T-helper 2 cell (primary cell): Measurements from ENCODE around the gene MTHFD1L.

ENCODE experiments used
- DNase-seq, 5 experiments: peaks; one replicate each; pipeline versions ENCODE4 v3.0.0 to v3.0.0-alpha.2; 2012 to 2022

Gene MTHFD1L

DNA sequence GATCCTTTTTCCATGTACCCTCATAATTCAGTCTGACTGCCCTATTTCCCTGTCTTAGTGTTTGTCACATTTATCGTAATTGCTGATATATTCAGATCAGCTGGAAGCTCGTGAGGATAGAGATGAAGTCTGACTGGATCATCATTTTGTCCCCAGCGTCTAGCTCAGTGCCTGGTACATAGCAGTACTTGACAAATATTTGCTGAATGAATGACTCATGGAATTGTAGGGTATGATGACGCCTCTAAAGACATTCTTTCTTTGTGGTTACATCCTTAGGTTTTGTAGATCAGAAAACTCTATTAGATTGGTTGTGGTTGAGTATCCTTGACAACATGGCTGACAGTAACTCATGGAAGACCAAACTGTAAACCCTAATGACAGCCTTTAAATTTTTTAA lies 68.9 kb downstream of the MTHFD1L start:
- DNase-seq, result no peak

DNA sequence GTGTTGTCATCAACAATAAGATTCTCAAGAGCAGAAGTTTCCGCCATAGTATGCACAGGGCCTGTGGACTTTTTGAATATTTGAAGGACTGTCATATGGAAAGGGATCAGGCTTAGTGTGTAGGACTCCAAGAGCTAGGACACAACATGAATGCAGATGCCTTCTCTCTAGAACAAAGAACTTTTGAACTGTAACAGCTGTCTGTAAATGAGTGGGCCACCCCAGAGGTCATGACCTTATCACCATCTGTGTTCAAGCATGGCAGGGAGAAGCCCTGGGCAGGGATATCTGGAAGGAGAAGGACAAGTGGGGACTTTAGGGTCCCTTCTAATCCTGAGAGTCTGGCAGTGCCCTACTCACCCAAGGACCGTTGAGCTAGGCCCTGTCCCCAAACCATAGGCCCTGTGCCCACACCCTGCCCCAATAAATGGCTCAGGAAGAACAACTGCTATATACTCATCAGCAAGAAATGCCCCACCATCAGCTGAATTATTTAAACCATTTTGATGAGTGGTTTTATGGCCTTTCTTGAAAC lies 70.6 kb downstream of the MTHFD1L start:
- DNase-seq, result no peak

DNA sequence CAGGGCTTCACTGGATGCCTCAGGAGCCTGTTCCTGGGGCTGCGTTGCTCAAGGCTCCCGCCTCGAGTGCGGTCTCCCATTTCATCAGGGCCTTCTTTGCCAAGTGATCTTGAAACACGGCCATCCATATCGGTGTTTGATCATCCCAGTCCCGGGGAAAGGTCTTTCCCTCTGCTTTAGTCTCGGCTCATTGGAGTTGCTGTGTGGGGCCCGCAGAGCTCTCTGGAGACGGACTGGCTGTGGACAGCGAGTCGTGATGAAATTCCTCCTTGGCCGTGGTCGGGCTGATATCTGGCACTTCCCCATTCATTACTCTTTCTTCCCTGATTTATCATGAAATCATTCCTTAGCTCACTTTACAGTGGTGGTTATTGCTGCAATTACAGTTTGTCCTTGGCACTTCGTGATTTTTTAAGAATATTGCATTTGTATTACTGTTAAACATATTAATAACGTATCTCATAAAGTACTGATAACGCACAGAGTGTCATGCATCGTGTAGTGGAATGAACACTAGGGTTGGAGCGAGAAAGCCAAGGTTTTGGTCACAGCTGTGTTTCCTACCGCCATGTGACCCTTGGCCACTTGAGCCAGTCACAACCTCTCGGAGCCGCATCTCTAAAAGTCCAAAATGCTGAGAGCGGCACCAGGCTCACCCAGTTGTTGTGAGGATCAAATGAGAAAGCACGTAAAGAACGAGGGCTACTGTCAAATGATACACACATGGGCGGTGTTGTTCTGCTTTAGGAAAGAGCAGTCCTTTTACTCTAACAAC lies 71.8 kb downstream of the MTHFD1L start:
- no peak for DNase-seq

DNA sequence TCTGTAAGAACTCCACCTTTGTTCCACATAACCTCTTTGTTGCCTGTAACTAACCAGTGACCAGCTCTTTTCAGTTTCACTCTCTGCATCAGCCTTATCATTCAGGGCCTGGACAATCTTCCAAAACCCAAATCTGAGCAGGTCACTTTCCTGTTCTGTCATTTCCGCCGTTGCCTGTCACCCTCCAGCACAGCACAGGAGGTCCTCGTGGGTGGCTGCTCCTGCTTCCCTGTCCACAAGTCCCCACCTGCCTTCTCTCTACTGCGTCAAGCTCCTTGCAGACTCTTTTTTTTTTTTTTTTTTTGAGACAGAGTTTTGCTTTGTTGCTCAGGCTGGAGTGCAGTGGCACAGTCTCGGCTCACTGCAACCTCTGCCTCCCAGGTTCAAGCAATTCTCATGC lies 73.9 kb downstream of the MTHFD1L start:
- no peak for DNase-seq

DNA sequence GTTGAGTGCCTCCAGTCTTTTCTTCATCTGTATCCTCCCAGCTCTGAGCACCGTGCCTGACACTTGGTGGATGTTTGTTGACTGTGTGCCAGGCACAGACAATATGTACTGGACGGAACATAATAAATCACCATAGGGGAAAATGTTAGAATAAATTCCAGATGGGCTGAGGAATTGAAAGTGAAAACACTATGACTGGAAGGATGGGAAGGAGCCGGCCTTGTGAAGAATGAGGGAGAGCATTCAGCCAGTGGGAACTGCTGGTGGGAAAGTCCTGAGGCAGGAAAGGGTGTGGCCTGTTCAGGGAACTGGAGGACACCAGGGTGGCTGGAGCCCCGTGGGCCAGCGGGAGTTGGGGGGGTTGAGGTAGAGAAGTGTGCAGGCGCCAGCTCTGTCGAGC lies 75.4 kb downstream of the MTHFD1L start:
- no peak for DNase-seq

DNA sequence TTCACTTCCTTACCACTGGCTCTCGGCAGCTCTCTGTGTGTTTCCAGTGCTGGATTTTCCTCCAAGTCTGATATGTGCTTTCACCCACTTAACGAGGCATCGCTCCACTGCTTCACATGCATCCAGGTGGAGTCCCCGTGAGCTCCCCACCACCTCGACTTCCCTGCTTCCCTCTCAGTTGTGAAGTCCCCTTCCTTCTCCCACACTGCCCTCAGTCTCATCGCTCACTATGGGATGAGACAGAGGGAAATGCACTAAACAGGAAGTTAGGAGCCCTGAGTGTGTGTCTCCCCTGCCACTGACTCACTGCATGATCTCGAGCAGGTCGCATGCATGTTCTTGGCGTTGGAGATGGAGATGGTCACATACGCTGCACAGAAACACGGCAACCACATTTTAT lies 84.0 kb downstream of the MTHFD1L start:
- DNase-seq, result no peak

DNA sequence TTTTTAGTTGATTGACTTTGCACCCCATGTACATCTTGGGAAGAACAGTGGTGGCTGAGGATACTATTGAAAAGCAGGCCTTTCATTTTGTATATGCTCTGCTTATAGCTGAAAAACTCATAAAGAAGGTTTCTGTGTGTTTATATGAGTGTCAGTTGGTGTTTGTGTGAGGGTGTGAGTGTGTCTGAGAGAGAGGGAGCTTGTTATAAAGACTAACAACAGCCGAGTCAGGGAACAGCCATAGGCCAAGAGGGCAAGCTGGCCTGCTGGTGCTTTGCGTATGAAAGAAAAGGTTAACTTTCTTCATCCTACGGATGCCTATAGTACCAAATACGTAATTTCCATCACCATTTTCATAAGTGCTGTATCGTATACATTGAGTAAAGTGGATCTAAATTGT lies 88.3 kb downstream of the MTHFD1L start:
- DNase-seq, result no peak

DNA sequence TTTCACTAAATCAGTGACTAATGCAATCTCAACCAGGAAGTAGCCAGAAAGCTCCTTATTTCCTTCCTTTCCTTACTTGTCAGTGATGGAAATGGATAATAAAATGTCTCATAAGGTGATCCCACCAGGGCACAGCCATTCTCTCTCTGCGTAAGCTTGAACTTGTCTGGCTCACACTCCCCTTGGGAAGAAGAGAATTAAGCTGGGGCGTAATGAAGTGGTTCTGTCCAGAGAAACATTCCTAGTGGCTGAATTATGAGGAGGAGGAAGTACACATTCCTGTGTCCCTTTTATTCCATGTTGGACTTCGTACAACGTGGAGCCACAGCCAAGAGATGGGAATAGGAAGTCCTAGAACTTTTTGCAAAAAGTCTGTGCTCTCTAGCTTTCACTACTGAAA lies 93.7 kb downstream of the MTHFD1L start:
- no peak for DNase-seq

DNA sequence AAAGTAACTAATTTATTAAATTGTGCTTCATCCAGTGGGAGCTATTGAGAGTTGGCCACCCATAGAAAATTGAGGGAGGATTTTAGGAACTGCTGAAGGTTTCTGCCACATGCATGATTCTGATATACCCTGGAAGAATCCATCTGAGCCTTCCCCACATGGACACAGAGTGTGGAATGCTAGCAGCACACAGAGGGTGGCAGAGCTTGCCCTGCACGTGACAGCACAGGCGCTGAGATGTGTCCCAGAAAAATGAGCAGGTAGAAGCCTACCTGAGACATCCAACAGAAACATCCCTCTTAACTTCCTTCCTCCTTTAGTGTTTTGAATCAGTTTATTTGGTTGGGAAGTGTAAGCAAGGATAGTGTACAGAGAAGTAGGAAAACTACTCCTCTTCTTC lies 96.9 kb downstream of the MTHFD1L start:
- DNase-seq, result no peak

DNA sequence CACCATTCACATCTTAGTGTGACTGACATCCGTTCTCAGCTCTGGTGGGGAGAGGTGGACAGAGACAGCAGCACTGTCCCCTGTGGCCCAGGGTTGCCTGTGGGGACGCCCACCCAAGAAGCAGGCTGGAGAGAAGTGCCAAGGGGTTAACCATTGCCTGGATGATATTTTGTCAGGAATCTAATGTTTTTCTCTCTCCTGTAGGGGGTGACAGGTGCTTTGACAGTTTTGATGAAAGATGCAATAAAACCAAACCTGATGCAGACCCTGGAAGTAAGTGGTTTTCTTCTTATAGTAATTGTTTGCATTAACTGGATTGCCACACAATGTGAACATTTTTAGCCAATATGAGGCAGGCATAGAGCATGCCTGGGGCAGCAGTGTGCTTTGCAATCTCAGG lies 99.3 kb downstream of the MTHFD1L start:
- peak in 1 of 5 experiments; percentile 5 for DNase-seq

DNA sequence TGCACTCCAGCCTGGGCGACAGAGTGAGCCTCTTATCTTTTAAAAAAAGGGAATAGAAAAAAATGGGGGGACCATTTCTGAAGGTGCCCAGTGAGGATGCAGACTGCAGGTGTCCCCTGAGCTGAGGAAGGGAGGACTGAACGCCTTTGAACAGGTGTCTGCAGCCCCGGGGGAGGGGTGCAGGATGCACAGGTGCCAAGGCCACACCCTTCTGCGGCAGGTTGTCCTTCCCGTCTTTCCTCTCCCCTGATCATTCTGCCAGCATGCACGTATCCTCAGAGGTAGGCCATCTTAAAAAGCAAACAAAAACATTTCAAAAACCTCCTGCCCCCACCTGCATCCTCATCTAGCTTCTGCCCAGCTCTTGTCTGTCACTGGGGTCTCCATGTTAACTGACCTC lies 101.3 kb downstream of the MTHFD1L start:
- DNase-seq, result no peak

DNA sequence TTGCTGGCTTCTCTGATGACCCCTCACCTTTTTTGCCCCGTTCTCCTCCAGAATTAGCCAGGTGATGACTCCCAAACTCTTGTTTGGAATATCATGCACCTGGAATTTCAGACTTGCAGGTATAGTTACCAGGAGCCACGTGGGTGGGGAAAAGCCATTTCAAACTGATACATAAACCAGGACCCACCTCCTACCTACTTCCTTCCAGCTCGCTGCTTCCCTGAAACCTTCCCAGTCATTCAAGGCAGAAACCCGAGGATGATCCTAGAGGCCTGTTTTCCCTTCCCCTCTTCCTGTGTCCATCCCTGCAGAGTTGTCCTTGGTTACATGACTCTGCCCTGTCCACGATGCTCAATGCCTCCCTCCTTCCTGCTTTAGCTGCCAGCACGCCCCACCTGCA lies 101.9 kb downstream of the MTHFD1L start:
- DNase-seq, result no peak

DNA sequence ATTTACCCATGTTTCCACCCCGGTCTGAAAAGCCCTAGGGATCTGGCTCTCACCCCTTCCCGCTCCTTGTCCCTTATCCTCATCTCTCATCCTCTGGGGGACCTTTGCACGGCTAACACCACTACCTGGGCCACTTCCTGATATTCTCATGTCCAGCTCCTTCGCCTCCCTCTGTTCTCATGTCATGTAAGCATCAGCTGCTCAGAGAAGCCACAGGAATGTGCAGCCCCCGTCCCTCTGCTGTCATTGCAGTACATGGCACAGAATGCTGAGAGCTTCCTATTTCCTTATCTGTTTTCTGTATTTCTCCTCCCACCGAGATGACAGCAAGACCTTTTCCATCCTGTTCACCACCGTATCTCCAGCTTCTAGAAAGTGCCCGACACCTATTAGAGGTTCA lies 102.4 kb downstream of the MTHFD1L start:
- DNase-seq, result no peak

DNA sequence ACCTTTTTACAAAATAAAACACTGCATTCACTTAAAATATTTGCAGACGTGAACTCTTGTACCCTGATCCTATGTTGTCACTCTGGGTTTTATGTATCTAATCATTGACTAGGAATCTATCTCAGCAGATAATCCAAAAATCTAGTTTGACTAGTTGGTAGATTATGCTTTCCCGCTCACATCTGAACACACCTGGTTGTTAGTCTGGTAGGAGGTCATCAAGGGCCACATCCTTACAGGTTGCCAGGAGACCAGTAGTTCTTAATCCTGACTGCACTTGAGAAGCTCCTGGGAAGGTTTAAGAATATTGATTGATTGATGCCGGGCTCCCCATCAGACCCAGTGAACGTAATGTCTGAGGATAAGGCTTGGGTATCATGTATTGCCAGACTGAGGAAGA lies 104.4 kb downstream of the MTHFD1L start:
- DNase-seq, result no peak

DNA sequence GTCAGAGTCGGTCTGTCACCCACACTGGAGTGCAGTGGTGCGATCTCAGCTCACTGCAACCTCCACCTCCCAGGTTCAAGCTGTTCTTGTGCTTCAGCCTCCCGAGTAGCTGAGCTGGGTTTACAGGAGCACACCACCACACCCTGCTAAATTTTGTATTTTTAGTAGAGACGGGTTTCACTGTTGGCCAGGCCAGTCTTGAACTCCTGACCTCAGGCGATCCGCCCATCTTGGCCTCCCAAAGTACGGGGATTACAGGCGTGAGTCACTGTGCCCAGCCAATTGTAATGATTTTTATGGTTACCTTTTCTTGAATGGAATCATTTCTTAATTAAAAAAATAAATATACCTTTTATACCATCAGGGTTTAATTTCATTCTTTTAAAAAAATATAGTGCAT lies 105.7 kb downstream of the MTHFD1L start:
- DNase-seq, result no peak

DNA sequence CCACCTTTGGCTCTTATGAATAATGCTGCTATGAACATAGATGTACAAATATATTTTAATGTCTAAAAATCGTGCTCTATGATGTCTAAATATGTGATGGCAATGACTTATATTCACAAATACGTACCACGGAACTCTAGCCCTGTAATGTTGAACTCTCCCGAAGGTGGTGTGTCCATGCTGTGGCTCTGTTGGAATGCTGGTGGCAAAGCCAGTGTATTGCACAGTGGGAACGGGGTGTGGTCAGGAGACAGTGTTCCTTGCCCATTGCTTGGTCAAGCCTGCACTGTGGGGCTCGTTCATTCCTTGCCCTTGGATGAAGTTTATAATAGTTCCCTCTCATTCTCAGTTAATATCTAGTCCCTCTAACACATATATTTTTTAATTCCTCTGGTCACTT lies 109.6 kb downstream of the MTHFD1L start:
- no peak for DNase-seq

DNA sequence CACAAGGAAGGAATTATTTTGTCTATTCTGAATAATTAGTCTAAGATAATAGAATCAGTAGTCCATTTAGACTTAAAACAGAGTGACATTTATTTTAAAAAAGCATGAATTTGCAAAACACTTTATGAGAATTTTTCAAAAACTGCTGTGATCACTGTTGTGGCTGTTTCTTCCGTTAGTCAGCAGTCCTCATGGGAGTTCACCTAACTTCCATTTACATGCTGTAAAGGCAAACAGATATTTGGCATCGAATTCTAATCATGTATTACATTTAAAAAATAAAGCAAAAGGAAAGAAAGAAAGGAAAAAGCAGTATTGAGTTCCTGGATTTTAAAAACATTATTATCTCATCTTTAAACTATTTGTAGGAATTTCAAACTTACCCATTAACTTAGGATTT lies 111.8 kb downstream of the MTHFD1L start:
- no peak for DNase-seq

DNA sequence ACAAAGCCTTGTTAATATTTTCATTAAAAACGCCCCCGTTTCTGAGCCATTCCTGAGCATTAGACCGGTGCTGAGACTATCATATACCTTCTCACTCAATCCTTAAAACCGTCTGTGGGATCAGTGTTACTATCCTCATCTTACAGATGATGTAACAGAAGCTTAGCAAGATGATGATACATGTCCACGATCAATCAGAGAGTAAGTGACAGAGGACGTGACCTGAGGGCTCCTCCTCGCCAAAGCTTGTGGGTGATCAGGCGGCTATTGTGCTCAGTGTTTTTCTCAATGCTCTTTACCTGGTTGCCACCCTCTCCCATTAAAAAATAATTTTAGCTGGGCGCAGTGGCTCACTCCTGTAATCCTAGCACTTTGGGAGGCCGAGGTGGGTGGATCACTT lies 113.1 kb downstream of the MTHFD1L start:
- no peak for DNase-seq

DNA sequence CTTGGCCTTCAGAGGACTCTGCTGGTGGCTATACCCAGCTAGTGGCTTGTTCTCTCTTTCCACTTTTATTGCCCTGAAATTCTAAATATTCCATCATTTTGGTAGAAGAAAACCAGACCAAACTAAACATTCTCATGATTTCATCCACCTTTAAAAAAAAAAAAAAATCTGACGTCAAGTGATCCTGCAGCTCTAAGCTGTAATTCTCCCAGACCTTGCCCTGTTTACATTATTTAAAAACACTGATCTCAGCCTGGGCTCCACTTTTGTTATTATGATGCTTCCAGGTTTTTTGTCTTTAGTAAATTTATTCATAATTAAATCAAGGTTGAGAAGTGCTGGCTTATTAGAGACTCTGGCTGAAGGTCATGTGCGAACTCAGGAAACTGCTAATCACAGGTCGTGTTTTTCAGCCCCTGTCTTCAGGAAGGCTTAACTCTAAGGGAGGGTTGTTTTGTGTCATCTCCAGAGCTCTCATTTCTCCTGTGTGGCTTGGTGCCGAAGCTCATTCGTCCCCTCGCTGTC lies 114.4 kb downstream of the MTHFD1L start:
- DNase-seq, result no peak

DNA sequence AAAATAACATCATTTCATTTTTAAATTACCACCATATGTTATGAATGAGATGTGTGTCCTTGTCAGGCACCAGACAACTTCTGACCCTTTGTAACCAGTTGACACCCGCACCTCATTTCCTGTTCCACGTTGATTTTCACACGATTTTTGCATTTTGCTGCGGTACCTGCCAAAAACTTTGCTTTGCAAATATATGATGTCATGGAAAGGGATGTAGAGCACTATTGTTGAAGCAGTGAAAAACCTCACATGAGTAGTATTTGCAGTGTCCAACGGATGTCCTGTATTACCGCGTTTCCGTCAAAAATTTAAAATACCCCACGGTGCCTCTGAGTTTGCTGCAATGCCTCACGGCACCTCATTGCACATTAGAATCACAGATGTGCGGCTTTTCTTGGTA lies 115.6 kb downstream of the MTHFD1L start:
- no peak for DNase-seq

DNA sequence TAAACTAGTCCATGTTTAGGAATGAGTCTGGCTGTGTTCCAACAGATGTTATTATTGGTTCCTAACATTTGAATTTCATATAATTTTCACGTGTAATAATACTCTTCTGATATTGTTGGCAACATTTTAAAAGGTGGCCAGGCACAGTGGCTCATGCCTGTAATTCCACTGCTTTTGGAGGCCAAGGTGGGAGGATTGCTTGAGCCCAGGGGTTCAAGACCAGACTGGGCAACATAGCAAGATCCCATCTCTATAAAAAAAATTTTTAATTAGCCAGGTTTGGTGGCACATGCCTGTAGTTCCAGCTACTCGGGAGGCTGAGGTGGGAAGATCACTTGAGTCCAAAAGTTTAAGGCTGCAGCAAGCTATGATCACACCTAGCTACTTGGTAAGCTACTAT lies 116.2 kb downstream of the MTHFD1L start:
- DNase-seq, result no peak

DNA sequence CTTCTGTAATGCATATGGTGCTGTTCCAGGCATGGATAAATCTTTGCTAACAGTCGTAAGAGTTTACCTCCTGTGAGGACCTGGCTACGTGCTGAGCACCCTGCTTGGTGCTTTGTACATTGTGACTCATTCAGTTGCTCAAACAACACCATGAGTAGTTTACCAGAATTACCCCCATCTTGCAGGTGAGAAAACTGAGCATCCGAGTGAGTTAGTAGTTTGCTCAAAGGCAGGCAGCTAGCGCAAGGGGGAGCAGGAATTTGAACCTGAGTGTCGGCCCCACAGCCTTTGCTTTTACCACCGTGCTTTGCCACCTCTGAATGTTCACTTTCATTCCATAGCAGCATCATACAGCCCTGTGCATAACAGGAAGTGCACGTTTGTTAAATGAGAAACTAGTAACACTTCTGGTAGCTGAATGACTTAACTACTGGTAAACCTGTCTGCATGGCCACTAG lies 121.9 kb downstream of the MTHFD1L start:
- peak in 3 of 5 experiments; percentile 3 to 92 (median 4) for DNase-seq

DNA sequence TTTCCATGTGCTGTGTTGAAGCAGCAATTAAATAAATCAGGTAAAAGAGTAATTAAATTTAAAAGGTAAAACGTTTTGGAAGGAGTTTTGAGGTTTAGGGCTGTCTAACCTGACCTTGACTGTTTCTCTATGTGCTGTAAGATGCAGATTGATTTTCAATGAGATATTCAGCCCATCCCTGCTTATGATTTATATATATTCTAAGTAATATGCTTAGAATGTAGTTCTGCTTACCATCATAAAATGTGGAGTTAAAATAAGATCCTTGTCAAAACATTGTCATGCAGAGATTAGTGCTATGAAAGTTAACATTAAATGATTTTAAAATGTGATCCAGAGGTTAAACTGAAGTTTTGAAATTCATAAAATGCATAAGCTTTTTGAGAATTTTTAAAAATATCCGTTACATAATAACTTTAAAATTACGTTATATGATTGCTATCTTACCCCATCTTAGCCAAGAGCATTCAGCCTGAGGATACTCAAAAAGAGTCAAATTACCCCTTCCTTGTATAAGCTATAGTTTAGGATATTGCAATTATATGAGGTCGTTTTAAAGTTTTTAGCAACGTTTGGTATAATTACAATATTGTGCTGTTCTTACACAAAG lies 122.5 kb downstream of the MTHFD1L start:
- no peak for DNase-seq

DNA sequence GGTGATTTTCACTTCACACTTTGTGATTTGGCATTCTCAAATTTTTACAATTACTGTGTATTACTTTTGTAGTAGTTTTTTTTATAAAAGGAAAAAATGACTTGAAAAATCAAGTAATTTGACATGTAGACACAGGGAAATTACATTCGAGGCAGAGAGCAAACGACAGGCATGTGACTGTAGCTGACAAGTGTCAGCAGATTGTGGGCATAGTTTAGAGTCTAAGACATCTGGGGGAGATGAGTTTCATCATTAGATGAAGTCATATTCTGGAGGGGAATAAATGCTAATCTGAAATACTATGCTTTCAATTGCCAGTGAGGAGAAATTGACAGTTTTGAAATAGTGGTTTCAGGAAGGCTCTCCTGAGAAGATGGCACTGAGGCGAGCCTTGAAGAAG lies 126.0 kb downstream of the MTHFD1L start:
- no peak for DNase-seq
